ENCODE results near the gene EPS15.

DNA sequence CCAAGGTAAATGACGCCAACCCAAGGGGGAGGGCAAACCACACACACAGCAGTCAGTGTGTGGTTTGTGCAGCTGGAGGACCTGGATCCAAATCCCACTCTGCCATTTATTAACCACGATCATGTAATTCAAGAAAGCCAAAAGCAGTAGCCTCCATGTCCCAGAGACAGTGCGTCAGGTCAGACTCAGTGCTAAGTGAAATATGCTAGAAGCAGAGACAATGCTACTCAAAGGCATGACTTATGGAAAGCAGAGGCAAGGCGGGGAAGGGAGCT lies 202.3 kb downstream of the EPS15 start:
- TF ChIP-seq, protein P1, sequence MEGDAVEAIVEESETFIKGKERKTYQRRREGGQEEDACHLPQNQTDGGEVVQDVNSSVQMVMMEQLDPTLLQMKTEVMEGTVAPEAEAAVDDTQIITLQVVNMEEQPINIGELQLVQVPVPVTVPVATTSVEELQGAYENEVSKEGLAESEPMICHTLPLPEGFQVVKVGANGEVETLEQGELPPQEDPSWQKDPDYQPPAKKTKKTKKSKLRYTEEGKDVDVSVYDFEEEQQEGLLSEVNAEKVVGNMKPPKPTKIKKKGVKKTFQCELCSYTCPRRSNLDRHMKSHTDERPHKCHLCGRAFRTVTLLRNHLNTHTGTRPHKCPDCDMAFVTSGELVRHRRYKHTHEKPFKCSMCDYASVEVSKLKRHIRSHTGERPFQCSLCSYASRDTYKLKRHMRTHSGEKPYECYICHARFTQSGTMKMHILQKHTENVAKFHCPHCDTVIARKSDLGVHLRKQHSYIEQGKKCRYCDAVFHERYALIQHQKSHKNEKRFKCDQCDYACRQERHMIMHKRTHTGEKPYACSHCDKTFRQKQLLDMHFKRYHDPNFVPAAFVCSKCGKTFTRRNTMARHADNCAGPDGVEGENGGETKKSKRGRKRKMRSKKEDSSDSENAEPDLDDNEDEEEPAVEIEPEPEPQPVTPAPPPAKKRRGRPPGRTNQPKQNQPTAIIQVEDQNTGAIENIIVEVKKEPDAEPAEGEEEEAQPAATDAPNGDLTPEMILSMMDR (IDR thresholded peaks at IDR 0.05 in 8 of 11, conservative IDR thresholded peaks at IDR 0.05 in 3 of 11), result no peak
- TF ChIP-seq POLR2AphosphoS5 (IDR thresholded peaks at IDR 0.05) (no peak), POLR2A (IDR thresholded peaks at IDR 0.05) (no peak)

Data from spleen (tissue), 7 donors.